Measurements from ENCODE around the gene FOXL2NB. TPM values are rescaled to one million over a fixed set of nuclear protein-coding genes. Genes with fewer than 3 reads are reported as not detected.
A peak's percentile ranks its signal among the peaks of the same experiment; 100 is the strongest.

FOXL2NB gene
- total RNA-seq, 3 donors from 2014 or later (not counting 1 experiment from before 2014, with no cell fraction given), result not detected

DNA sequence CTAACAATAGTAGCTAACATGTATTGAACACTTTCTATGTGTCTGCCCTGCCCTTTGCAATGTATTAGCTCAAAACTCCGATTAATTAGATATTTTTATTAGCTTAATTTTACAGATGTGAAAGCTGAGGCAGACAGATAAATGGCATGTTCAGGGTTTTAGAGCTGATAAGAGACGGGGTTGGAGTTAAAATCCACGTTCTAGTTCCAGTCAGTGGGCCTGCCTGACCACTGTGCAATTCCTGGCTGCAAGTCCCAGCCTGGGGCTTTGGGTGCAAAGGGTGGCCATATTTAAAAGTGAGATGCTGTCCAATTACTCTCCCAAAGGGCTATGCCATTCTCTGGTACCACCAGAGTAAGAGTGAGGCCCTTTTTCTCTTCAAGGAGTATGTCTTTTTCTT lies 33.3 kb upstream of the FOXL2NB start:
- Histone ChIP-seq H3K4me3 (ENCODE audit: low read length) (no peak overlapping the region), H3K36me3 (ENCODE audit: control insufficient read depth, insufficient read depth, low read length) (no peaks in the 10 kb centered on the region), H3K9me3 (ENCODE audit: control insufficient read depth, insufficient read depth, low read length) (no peaks in the 10 kb centered on the region), H3K27ac (ENCODE audit: low read length) (no peak overlapping the region), H3K27me3 (ENCODE audit: control insufficient read depth, insufficient read depth, low read length) (peaks cover 2% of the 10 kb centered on the region), H3K4me1 (ENCODE audit: control insufficient read depth, insufficient read depth, low read length) (peaks cover 18% of the 10 kb centered on the region)
- no peaks in the 10 kb centered on the region for H3K36me3 Mint-ChIP-seq
- no peak overlapping the region for H3K4me3 Mint-ChIP-seq
- H3K27me3 Mint-ChIP-seq (ENCODE audit: low read depth in 2 of 2), result peaks cover under 1 to 10% of the 10 kb centered on the region in 2 donors
- ATAC-seq, result no peak
- H3K27ac Mint-ChIP-seq, result no peak overlapping the region
- H3K9me3 Mint-ChIP-seq, result no peaks in the 10 kb centered on the region
- no peak for DNase-seq
- WGBS (ENCODE audit: insufficient coverage), result 89% methylated on average over 3 of the region's 3 CpGs
- TF ChIP-seq, protein P1, sequence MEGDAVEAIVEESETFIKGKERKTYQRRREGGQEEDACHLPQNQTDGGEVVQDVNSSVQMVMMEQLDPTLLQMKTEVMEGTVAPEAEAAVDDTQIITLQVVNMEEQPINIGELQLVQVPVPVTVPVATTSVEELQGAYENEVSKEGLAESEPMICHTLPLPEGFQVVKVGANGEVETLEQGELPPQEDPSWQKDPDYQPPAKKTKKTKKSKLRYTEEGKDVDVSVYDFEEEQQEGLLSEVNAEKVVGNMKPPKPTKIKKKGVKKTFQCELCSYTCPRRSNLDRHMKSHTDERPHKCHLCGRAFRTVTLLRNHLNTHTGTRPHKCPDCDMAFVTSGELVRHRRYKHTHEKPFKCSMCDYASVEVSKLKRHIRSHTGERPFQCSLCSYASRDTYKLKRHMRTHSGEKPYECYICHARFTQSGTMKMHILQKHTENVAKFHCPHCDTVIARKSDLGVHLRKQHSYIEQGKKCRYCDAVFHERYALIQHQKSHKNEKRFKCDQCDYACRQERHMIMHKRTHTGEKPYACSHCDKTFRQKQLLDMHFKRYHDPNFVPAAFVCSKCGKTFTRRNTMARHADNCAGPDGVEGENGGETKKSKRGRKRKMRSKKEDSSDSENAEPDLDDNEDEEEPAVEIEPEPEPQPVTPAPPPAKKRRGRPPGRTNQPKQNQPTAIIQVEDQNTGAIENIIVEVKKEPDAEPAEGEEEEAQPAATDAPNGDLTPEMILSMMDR (IDR thresholded peaks at IDR 0.05), result no peak
- intact Hi-C loops (cut with micrococcal nuclease), result loop anchor here (2.0 kb wide), 2 partner anchors 79 to 225 kb away; partner anchors contain the start of gene PIK3CB
- H3K4me1 Mint-ChIP-seq, result peaks cover 4 to 7% of the 10 kb centered on the region in 2 donors

DNA sequence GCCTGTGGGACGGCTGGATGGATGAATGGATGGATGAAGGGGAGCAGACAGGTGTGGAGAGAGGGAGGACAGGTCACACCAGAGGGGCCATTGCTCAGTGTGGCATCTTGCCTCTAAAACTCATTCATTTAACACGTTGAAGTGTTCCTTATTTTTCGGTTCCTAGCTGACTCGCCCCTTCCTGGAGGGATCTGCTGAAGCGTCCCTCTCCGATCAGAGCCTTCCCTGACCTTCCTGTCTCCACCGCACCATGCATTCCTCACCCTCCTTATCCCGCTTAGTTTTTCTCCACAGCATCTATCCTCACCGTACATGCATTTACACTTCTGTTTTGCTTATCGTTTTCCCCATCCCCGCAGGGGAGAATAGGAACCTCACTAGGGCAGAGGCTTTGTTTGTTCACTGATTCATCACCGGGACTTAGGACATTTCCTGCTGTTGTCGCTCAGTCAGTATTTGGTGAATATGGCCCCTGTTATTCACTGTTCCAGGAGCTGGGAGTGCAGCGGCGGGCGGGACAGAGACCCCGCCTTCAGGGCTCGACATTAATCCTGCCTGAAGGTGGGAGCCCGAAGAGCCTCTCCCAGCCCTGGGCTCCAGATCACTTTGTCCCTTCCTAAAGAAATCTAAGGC lies 32.0 kb upstream of the FOXL2NB start:
- Histone ChIP-seq H3K9me3 (ENCODE audit: control insufficient read depth, insufficient read depth, low read length) (no peaks in the 10 kb centered on the region), H3K27ac (ENCODE audit: low read length) (no peak overlapping the region), H3K4me3 (ENCODE audit: low read length) (peak overlapping the region; percentile 6), H3K4me1 (ENCODE audit: control insufficient read depth, insufficient read depth, low read length) (peaks cover 18% of the 10 kb centered on the region), H3K27me3 (ENCODE audit: control insufficient read depth, insufficient read depth, low read length) (peaks cover 2% of the 10 kb centered on the region), H3K36me3 (ENCODE audit: control insufficient read depth, insufficient read depth, low read length) (no peaks in the 10 kb centered on the region)
- H3K27me3 Mint-ChIP-seq (ENCODE audit: low read depth in 2 of 2), result peaks cover 8 to 13% of the 10 kb centered on the region in 2 donors
- DNase-seq (no peak), ATAC-seq (peak; percentile 5 to 21 (median 11))
- H3K36me3 Mint-ChIP-seq, result no peaks in the 10 kb centered on the region
- intact Hi-C loops (cut with micrococcal nuclease), result loop anchor here (1.0 to 2.0 kb wide), 4 partner anchors 80 to 321 kb away; partner anchors contain the start of genes CEP70 and PIK3CB
- H3K4me3 Mint-ChIP-seq, result peak overlapping the region; percentile 87
- TF ChIP-seq, protein P1 (IDR thresholded peaks at IDR 0.05), result no peak
- 9% methylated on average over 19 of the region's 19 CpGs for WGBS (ENCODE audit: insufficient coverage)
- H3K4me1 Mint-ChIP-seq, result peaks cover 4 to 7% of the 10 kb centered on the region in 2 donors
- H3K27ac Mint-ChIP-seq, result peak overlapping the region in 1 of 2 donors; percentile 79
- no peaks in the 10 kb centered on the region for H3K9me3 Mint-ChIP-seq

- Mint-ChIP-seq H3K27me3 (ENCODE audit: low read depth in 2 of 2) (peaks cover 8 to 13% of the 10 kb centered on the region in 2 donors), H3K4me3 (peak overlapping the region; percentile 87), H3K27ac (peak overlapping the region in 1 of 2 donors; percentile 79), H3K36me3 (no peaks in the 10 kb centered on the region), H3K9me3 (no peaks in the 10 kb centered on the region), H3K4me1 (peaks cover 4 to 7% of the 10 kb centered on the region in 2 donors)
- H3K4me1 ChIP-seq (ENCODE audit: control insufficient read depth, insufficient read depth, low read length), result peaks cover 18% of the 10 kb centered on the region
- intact Hi-C loops (cut with micrococcal nuclease), result loop anchor here (1.0 to 2.0 kb wide), 4 partner anchors 81 to 322 kb away; partner anchors contain the start of genes CEP70 and PIK3CB
- peak overlapping the region; percentile 63 for H3K4me3 ChIP-seq (ENCODE audit: low read length)
- ATAC-seq, result peak; percentile 87 to 91 (median 88)
- H3K9me3 ChIP-seq (ENCODE audit: control insufficient read depth, insufficient read depth, low read length), result no peaks in the 10 kb centered on the region
- no peaks in the 10 kb centered on the region for H3K36me3 ChIP-seq (ENCODE audit: control insufficient read depth, insufficient read depth, low read length)
- H3K27me3 ChIP-seq (ENCODE audit: control insufficient read depth, insufficient read depth, low read length), result peaks cover 2% of the 10 kb centered on the region
- TF ChIP-seq, protein P1 (IDR thresholded peaks at IDR 0.05), result peak; percentile 86
- DNase-seq, result peak; percentile 79 to 88
- H3K27ac ChIP-seq (ENCODE audit: low read length), result peak overlapping the region; percentile 12
- 1% methylated on average over 66 of the region's 68 CpGs for WGBS (ENCODE audit: insufficient coverage)
These were observed 31.2 kb upstream of the FOXL2NB start for GRCh38 chr3:138915503-138916498.

Data from natural killer cell (primary cell).